Measurements from ENCODE around the gene TNFAIP6. TPM values are rescaled to one million over a fixed set of nuclear protein-coding genes. Genes with fewer than 3 reads are reported as not detected.

Gene TNFAIP6
- total and polyA plus RNA-seq, 2 of the 8 experiments (the other 6 are each of a cell fraction or from before 2014, with no cell fraction given) = 1.1 to 2.0 TPM

- TF ChIP-seq RBBP5 (IDR thresholded peaks at IDR 0.05; ENCODE audit: borderline replicate concordance, low read depth, low read length) = no peak
- TF ChIP-seq TEAD4 (IDR thresholded peaks at IDR 0.05; ENCODE audit: low read depth, low read length) = no peak
- no peak for TF ChIP-seq EZH2 (IDR thresholded peaks at IDR 0.05; ENCODE audit: low read depth, low read length, severe bottlenecking)
- TF ChIP-seq MAX (IDR thresholded peaks at IDR 0.05) = no peak
Measured at GRCh38 chr2:151422917-151423439, 65.6 kb downstream of the TNFAIP6 start (continued).

Data from H1 (cell line).